Astrocyte of the cerebellum (primary cell): ENCODE results near the gene SMAD6.

Experiments used
- DNase-seq: peaks from one replicate; pipeline ENCODE4 v3.0.0-alpha.2; 2011; ENCODE audit warnings: low read depth
- H3K4me3 ChIP-seq: 2 replicates; pipeline ENCODE4 v1.5.1; 2011; ENCODE audit warnings: mild to moderate bottlenecking, low read depth, low read length, moderate library complexity
- in situ Hi-C: cut with HindIII; loops from 2 replicates; pipeline ENCODE4 v1.10.0; 2017; ENCODE audit warnings: low sequenced_read_pairs
- TF ChIP-seq, protein P1 (sequence below): IDR thresholded peaks from 2 replicates; pipeline ENCODE4 v1.5.1; 2012; ENCODE audit warnings: low read length, low read depth, moderate library complexity, mild to moderate bottlenecking; ENCODE audit errors: missing control alignments

Gene SMAD6

DNA sequence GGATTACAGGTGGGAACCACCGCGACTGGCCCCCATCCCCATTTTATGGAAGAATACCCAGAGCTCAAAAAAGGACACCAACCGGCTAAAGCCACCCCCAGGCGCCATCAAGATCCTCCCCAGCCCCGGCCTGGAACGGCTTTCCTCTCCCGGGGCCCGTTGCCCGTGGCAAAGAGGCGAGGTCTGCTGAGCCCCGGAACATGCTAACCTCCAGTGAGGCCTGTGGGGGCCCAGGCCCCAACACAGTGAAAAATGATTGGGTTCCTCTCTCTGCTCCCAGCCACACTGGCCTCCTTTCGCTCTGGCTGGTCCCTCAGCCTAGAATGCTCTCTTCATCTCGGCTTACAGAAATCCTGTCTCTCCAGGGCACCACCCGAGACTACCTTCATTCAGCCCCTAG is 46.5 kb upstream of the SMAD6 start:
- in situ Hi-C loops: no loop called here
- TF ChIP-seq, protein P1, sequence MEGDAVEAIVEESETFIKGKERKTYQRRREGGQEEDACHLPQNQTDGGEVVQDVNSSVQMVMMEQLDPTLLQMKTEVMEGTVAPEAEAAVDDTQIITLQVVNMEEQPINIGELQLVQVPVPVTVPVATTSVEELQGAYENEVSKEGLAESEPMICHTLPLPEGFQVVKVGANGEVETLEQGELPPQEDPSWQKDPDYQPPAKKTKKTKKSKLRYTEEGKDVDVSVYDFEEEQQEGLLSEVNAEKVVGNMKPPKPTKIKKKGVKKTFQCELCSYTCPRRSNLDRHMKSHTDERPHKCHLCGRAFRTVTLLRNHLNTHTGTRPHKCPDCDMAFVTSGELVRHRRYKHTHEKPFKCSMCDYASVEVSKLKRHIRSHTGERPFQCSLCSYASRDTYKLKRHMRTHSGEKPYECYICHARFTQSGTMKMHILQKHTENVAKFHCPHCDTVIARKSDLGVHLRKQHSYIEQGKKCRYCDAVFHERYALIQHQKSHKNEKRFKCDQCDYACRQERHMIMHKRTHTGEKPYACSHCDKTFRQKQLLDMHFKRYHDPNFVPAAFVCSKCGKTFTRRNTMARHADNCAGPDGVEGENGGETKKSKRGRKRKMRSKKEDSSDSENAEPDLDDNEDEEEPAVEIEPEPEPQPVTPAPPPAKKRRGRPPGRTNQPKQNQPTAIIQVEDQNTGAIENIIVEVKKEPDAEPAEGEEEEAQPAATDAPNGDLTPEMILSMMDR: no peak
- H3K4me3 ChIP-seq: no peak overlapping the region
- DNase-seq: no peak

DNA sequence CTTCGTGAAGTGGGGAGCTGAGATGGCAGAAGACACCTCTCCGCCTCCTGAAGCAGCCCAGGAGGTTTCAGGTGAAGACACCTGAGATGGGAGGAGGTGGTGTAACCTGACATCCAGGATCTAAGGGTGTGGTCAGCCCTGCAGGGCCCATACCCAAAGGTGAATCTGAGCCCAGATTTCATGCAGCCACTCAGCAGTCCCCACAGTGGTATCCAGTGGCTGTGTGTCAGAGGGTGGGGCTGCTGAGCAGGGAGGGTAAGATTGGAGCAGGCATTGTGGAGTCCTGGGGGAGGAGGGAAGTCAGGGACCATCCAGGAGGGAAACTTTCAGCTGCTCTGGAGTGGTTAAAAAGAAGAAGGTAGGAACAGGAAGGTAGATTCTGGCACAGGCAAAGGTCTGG is 46.0 kb upstream of the SMAD6 start:
- TF ChIP-seq, protein P1: no peak
- H3K4me3 ChIP-seq: no peak overlapping the region
- in situ Hi-C loops: no loop called here
- DNase-seq: no peak

DNA sequence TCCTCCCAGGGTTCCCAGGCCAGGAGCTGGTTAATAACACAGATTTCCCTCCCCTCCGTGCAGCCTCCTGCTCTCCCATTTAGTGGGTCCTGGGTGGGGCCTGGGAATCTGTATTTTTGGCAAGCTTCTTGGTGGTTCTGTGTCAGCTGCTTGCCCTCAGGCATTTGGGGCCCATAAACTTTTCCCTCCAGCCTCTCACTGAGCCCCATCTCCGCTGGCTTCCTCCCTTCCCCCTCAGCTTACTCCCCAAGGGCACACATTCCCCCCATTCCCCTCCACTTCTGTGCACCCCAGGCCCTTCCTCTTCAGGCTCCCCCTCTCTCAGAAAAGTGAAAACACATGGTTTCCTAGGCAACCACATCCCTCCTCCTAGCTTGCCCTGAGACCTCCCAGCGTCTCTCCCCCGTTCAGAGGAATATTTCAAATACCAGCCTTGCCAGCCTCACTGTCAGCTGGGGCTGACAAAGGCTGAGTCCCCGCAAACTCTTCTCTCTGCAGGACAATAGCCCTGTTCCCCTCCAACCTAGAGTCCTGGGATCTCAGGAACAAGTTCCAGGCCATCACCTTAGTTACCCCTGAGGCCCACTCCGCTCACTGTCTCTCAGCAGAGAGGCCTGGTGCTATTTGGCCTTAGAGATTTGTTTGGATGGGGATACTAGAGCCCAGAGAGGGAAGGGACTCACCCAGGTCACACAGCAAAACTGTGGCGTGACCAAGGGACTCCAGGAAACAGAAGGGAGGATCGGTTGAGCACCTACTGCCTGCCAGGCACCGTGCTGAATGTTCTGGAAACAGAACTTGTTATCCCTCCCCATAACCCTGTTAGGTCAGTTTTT is 44.6 kb upstream of the SMAD6 start:
- DNase-seq: no peak
- no peak overlapping the region for H3K4me3 ChIP-seq
- TF ChIP-seq, protein P1: no peak
- in situ Hi-C loops: no loop called here

DNA sequence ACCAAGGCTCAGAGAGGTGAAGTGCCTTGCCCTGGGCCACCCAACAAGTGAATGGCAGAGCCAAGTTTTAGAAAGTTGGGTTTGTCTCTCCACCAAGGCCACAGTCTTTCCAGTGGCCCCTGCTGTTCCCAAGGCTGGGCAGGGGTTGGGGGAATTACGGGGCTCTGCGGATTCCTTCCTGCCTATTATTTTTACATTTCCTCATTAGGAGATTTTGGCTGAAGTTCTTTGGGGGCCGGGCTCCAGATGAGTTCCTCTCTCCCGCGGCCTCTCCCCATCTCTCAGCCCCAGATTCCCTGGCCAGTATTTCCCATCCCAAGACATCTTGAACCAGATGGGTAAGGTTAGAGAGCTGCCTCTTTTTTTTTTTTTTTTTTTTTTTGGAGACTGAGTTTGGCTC is 44.0 kb upstream of the SMAD6 start:
- TF ChIP-seq, protein P1: no peak
- DNase-seq: no peak
- H3K4me3 ChIP-seq: no peak overlapping the region
- in situ Hi-C loops: no loop called here

DNA sequence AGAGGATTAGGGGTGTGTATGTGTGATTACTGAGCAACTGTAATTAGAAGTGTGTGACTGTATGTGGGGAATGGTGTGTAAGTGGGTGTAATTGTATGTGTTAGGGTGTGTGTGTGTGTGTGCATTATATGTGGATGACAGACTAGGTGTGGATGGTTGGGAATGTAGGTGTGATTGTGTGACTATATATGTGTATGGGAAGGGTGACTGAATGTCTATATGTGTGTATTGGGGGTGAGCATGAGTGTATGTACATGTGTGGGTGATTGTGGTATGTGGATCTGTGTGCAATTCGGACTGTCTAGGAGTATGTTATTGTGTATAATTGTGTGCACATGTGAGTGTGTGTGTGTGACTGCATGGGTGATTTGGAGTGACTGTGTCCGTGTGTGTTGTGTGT is 43.2 kb upstream of the SMAD6 start:
- DNase-seq: no peak
- in situ Hi-C loops: no loop called here

DNA sequence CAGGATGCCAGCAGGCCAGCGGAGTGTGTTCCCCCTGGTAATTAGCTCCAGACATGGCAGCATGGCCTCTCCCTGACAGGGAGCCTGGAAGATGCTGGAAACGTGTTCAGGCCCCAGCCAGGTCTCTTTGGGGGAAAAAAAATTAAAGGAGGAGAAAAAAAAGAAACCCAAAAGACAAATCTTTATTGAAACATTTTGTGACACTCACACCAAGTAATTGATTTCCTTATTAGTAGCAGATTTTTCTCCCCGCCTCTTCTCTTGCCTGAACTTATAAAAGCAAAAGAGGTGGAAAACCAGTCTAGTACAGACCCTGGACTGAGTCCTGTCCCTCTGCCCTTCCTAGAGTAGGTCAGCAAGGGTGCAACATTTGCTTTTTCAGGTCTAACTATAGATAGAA is 42.7 kb upstream of the SMAD6 start:
- DNase-seq: no peak
- TF ChIP-seq, protein P1: no peak
- H3K4me3 ChIP-seq: no peak overlapping the region
- in situ Hi-C loops: no loop called here

More for the DNA sequence above, 43.2 kb upstream of the SMAD6 start:
- TF ChIP-seq, protein P1: no peak
- no peak overlapping the region for H3K4me3 ChIP-seq
